NCI-H2196 treated with DMSO at 0.1 percent for 48 hours (cell line): Measurements from ENCODE around the gene GORASP2.

Experiments used
- DNase-seq: peaks from one replicate; lab custom pipeline; 2025; ENCODE audit not compliant: unreplicated experiment; lab: John Stamatoyannopoulos, UW

The GORASP2 gene

DNA sequence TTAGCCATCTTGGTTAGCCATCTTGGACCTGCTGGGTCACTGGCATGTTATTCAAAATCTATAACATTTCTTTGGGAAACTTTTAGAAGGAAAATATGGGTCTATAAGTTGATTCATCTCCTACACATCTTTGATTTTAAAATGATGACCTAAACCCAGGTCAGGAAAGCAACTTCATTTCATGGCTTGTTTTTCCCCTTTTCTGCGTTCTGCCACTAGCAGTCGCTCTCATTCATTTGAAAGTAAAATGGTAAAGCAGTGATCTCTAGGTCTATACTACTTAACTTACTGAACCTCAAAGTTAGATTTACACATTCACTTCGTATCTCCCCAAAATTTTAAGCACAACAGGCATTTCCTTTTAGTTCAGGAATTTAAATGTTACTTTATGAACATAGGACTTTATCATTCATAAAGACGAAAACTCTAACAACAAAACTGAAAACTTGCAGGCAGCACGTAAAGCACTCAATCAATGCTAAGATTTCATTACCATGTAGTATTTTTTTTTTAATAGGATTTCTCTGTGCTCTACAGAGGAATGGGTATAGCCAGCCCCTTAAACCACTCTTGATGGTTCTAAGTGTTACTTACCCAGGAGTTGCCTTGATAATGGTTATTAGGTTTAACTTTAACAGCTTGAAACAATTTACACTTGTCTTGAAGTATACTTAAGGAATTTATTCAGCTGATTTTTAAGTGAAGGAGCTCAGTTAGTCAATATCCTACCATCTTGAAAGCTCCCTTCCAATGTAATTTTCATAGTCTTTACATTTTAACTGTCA lies 62.5 kb downstream of the GORASP2 start:
- no peak for DNase-seq

DNA sequence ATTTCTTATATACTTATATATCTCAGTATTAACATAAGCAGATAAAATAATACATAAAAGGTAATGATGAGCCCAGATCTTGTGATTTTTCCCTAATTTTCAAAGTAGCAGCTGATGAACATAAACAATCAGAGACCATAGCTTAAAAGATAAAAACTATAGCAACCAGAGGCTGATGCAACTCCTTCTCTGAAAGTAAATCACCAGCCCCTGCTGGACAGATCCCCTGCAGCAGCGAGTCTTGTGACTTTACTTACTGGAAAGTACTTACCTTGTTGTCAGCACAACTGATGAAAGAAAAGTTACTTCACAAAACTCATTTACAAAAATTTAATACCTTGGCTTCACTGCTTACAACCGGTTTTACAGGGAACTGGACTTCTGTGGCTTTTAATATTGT lies 67.3 kb downstream of the GORASP2 start:
- no peak for DNase-seq

DNA sequence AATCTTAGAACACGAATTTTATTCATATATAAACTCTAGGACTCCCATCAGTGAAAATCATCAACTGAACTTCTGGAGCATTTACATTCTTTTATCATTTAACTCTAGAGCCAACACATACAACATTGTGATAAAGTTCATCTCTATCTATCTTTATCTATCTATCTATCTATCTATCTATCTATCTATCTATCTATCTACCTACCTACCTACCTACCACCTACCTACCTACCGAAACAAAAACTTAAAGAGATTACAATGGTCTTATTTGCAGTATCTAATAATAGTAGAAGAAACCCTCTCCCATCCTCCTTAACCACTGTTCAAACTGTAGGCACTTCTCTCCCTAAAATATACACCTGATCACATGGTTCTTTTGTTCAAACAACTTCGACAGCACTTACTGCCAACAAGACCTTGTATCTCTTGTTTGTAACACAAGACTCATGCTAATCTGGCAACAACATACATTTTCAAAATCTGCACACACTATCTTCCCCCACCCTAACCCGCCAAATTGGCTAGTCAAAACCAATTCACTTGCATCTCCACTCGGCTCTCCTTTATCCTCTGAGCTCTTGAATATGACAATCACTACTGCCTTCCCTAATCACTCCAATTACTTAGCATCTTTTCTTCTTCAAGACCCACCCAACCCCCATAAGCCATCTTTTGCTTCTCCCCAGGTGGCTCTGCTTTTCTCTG lies 69.0 kb downstream of the GORASP2 start:
- DNase-seq: no peak

DNA sequence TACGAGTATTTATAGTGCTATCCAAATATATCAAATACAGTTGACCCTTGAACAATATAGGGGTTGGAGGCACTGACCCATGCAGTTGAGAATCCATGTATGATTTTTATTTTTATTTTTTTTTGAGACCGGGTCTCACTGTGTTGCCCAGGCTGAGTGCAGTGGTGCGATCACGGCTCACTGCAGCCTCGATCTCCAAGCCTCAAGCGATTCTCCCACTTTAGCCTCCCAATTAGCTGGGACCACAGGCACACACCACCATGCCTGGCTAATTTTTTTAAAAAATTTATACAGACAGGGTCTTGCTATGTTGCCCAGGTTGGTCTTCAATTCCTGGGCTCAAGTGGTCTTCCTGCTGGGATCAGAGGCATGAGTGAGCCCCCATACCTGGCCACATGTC lies 70.6 kb downstream of the GORASP2 start:
- DNase-seq: no peak

DNA sequence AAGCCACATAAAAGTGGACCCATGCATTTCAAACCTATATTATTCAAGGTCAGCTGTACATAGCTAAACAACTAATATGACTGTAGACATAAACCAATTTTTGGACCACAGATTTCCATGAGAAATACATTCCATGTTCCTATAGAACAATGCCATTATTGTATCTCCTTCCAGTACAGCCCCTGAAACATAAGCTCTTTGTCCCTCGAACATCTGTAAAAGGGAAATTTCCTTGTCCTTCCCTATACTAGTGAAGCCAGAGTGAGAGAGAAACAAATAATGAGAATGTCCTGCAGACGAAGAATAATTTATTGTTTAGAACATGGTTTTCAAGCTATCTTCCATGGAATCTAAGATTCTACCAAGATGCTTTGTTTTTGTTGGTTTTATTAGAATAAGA lies 75.3 kb downstream of the GORASP2 start:
- DNase-seq: no peak

DNA sequence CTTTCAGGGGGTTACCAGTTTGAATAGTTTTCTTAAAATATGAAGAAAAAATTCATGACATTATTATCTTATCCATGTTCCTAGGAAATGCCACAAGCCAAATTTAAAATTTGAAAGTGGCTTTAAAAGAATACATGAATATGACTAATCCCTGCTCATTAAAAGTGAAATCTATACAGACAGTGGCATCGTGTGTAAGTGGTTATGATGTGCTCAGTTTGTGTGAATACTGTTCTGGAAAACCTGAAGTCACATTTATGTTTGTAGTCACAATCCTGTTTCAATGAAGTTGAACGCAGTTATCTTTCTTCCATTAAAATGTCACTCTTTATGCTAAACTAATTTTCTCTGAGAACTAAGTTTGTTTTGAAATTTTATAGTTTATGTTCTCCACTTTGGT lies 75.8 kb downstream of the GORASP2 start:
- DNase-seq: no peak

DNA sequence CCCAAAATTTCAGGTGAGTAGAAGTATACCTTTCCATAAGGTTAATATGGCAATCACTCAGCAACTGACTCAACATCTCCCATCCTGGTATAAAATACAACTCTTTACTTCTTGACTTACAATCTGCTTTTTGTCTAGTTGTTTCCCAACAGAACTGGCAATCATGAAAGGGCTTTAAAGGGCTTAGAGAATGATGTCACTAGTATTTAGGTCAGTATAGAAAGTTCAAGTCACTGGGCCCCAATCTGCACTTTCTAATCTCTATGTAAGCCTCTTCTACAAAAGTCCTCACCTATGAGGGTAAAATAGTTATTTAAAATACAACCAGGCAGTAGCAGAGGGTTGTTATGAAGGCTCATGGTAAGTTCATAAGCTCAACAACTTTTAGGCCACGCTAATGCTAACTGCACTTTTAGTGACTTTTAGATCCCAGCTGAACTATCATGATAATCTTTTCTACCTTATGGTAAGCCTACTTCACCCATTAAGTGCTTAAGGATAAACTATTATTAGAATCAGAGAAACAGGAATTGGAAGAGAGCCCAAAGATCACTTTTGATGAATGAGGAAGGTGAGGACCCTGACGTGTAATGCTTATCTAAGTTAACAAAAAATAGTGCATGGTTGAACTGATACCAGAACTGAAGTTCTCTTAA lies 79.6 kb downstream of the GORASP2 start:
- no peak for DNase-seq

DNA sequence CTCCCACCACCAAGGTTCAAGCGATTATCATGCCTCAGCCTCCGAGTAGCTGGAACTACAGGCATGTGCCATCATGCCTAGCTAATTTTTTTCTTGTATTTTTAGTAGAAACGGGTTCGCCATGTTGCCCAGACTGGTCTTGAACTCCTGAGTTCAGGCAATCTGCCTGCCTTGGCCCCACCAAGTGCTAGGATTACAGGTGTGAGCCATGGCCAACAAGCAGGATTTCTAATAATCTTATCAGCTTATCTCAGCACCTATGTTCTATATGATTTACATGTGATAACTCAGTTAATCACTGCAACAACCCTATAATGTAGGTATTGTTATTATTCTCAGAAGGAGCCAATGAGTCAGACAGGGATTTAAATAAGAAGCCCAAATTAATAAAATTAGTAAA lies 80.3 kb downstream of the GORASP2 start:
- DNase-seq: no peak

DNA sequence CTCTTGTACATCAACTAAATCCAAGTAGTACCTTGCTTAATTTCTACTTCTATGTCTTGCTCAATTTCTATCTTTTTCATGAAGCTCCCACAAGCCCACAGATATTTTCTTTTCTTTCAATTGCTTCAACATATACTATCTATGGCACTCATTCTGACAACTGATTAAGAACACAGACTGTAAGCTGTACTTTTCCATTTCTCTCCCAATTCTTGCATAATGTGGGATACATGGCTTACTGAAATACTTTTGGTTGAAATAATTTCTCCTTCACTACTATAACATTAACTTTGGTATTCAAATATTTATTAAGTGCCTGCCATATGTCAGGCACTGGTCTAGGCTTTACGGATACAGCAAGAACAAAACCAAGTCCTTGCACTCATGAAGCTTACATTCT lies 84.8 kb downstream of the GORASP2 start:
- no peak for DNase-seq

DNA sequence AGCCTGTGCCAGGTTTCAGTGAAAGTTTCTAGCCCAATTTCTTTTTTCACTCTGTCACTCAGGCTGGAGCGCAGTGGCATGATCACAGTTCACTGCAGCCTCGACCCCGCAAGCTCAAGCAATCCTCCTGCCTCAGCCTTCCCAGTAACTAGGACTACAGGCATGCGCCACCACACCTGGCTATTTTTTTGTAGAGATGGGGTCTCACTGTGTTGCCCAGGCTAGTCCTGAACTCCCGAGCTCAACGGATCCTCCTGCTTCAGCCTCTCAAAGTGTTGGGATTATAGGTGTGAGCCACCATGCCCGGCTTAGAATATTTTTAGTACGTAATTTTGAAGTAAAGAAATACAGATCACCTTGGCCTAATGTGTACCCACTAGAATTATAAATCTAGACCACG lies 87.1 kb downstream of the GORASP2 start:
- no peak for DNase-seq
